ENCODE data around the gene EFHC1.

Gene EFHC1

DNA sequence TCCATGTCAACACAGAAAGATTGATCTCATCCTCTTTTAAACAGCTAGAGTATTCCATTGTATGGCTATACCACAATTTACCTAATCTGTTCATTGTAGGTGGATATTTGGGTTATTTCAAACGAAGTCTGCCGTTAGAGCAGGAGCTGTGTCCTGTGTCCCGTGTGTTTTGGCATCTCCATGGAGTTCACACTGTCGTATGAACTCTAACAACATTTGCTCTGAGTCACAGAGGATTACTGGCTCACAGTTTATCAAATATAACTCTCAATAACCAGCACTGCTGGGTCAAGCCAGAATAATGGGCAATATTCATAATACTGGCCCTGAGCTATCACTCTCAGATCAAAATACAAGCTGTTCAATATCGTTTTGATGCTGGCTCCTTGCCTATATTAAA is 140.3 kb downstream of the EFHC1 start:
- no peak for FAIRE-seq

DNA sequence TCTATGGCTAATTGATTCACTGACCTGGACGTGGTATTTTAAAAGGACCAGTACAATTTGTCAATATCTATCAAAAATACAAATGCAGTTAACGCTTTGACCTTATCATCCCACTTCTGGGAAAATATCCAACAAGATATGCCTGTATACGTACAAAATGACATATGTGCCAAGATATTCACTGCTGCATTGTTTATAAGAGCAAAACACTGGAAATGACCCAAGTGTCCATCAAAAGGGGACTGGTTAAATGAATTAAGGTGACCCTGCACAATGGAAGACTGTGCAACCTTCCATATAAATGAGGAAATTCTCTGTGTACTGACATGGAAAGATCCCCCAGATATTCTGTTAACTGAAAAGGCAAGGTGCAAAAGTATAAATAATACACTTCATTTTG is 142.8 kb downstream of the EFHC1 start:
- FAIRE-seq: no peak

DNA sequence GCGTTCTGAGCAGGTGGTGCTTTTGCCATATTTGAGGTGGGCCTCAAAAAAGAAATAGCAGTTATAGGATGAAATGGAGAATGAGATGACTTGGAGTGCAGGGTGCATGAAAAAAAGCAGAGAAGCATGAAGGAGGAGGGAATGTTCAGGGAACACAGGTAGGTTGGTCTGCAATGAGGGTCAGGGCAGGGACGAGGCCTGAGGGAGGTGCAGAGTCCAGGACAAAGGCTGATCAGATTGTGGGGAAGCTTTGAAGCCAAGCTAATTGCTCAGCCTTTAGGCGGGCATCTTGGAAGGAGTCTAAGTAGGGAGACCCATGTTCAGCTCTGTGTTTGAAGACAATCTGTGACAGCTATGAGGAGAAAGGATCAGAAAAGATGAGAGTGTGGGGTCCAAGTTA is 144.7 kb downstream of the EFHC1 start:
- FAIRE-seq: no peak

DNA sequence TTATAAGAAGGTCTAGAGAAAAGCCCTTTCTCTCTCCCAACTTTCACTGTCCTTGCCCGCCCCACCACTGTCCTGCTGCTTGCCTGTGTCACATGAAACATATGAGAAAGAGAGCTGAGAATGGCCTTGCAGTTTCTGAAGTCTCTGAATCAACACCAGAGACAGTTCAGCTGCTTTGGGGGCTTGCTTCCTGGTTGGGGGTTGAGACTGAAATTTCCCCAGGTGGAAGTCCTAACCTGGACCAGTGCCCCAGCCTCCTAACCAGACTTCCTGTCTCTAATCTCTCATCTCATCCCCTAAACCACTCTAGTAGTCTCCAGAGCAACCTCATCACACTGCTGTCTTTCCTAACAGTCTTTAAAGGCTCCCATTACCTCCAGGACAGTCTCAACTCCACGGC is 146.1 kb downstream of the EFHC1 start:
- FAIRE-seq: no peak

DNA sequence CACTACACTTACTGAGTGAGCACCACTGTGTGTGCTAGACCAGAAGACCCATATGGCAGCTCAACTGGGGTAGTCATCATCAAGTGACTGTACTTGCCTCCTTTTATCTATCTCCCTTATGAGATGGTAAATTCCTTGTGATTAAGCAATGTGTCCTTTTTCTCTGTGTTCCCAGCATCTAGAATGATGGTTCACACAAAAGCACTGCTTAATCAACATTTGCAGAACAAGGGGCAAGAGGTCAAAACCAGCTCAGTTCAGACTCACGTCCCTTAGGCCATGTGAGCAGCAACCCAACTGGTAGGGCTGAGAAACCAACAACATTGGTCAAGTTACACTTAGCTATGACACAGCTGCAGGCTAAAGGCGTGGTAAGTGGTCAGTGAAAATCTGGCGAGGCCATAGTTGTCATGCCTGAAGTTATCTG is 146.7 kb downstream of the EFHC1 start:
- no peak for FAIRE-seq

DNA sequence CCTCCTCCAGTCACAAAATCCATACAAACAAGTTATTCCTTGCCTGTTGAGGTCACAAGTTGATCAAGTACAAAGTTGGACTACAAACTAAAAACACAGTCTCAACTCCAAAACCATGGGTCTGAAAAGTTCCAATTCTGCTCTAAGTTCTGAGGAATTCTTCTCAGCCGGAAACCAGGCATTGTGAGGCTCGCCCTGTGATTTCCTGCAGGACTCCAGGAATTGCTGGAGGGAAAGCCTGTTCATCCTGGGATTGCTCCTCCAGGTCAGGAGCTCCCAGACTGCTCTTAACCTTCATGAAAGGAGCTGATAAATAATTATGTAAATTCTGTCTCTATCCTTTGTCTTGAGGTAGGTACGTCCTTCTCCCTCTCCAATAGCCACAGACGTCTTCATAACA is 148.2 kb downstream of the EFHC1 start:
- no peak for FAIRE-seq

DNA sequence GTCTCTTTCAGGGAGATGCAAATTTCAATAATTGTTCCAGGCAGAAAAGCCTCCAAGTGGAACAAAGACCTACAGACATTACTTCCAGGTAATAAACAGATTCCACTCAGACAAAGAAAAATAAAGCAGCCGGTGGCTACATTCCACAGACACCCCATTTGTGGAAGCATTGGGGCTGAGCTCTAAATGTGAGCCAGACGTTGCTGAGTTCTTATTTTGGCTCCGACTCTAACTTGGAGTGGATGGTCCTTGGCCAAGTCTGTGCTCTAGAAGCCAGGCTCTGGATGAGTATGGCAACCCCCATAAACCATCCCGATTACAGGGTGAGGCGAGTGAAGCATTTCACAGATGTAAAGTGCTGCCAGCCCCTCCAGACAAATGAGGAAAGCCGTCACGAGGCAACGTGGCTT is 150.2 kb downstream of the EFHC1 start:
- no peak for FAIRE-seq

DNA sequence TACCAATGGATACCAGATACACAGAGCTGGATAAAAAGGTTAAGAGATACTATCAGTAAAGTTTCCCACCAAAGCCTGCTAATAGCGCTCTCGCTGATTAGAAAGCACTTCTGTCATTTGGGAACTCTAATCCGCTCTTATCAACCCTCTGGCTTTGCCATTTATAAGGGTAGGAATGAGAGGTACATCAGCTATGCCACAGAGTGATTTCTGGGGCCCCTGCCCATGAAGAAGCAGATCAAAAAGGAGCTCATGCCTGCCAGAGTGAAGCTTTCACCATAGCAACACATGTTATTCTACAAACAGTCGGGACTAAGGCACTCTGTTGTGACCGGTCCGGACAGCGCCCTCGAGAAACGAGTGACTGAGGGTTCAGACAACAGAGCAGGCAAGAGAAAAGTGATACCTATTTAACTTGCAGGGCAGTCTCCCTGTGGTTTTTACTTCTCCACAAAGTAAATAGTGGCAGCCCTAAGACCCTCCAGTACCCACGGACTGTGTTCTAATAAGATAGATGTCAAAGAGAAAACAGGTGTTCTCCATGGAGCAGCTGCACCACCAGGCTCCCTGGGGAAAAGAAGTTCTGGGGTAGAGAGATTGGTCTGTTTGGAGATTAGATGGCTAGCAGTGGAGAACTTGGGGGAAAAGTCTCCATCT is 151.1 kb downstream of the EFHC1 start:
- FAIRE-seq: no peak

DNA sequence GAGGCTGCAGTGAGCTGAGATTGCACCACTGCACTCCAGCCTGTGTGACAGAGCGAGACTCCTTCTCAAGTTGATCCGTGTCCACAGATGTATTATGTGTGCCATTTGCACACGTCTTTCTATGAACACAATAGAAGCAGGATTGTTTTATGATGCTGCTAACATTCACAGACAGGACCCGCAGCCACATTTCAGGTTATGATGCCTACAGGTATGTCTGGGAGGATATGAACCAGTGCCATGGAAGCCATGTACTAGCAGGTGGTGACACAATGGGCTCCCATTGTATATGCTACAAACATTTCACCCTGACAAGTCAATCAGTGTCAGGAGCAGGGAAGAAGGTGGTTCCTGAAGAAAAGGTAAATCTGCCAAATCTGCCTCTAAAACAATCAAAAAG is 152.4 kb downstream of the EFHC1 start:
- FAIRE-seq: no peak

DNA sequence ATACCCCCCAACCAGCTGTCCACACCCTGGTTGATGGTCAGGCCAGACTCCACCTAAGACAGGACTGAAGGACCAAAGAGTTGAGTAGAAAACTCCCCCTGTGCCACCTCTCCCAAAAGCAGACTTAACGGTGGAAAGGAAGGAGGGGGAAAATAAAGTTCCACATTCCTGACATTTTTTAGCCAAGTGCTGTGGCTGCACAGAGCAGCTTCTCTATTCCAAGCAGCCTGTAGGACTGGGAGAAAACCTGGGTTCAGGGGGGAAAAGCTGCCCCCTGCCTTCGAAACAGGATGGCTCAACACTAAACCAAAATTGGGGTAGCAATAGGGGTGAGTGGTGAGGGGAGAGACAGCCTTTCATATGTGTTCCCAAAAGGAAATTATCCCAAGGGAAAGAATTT is 153.2 kb downstream of the EFHC1 start:
- no peak for FAIRE-seq
